Measurements from ENCODE around the gene B3GNT9. TPM values are rescaled to one million over a fixed set of nuclear protein-coding genes. Genes with fewer than 3 reads are reported as not detected.

The B3GNT9 gene
- total and polyA plus RNA-seq, 12 donors = 2.9 to 52.1 (median 19.6) TPM

GRCh38 chr16:67120025-67120424 is 30.8 kb downstream of the B3GNT9 start:
- peaks cover 0 to 44% of the 10 kb centered on the region in 2 donors for H3K36me3 ChIP-seq (replicated peaks in 1 of 2)
- H3K4me1 ChIP-seq (replicated peaks in 1 of 2) = no peaks in the 10 kb centered on the region
- no peaks in the 10 kb centered on the region for H3K27me3 ChIP-seq
- H3K4me3 ChIP-seq = no peak overlapping the region
- DNase-seq = no peak
- WGBS, 4 donors = 82 to 89% (median 84%) methylated on average over 5 of the region's 5 CpGs
- no peaks in the 10 kb centered on the region for H3K9me3 ChIP-seq (replicated peaks in 1 of 3)
- no peak overlapping the region for H3K27ac ChIP-seq
- TF ChIP-seq CTCF (IDR thresholded peaks at IDR 0.05) (no peak), POLR2A (IDR thresholded peaks at IDR 0.05) (no peak)
- intact Hi-C loops (cut with DNase I) = no loop called here

GRCh38 chr16:67117716-67118115 is 33.1 kb downstream of the B3GNT9 start:
- TF ChIP-seq POLR2A (IDR thresholded peaks at IDR 0.05) (no peak), CTCF (IDR thresholded peaks at IDR 0.05) (no peak)
- Histone ChIP-seq H3K27me3 (no peaks in the 10 kb centered on the region), H3K4me3 (no peak overlapping the region), H3K27ac (no peak overlapping the region), H3K4me1 (replicated peaks in 1 of 2) (no peaks in the 10 kb centered on the region), H3K36me3 (replicated peaks in 1 of 2) (peaks cover 0 to 27% of the 10 kb centered on the region in 2 donors), H3K9me3 (replicated peaks in 1 of 3) (no peaks in the 10 kb centered on the region)
- intact Hi-C loops (cut with DNase I) = no loop called here
- peak in 1 of 7 donors; percentile 31 for DNase-seq
- 93 to 96% (median 94%) methylated on average over 8 to 9 of the region's 9 CpGs for WGBS, 4 donors

- no peak overlapping the region for H3K4me3 ChIP-seq
- H3K27me3 ChIP-seq = no peaks in the 10 kb centered on the region
- H3K9me3 ChIP-seq (replicated peaks in 1 of 3) = no peaks in the 10 kb centered on the region
- H3K27ac ChIP-seq = peak overlapping the region in 1 of 5 donors; percentile 6
- peak in 1 of 7 donors; percentile 33 for DNase-seq
- no peak for TF ChIP-seq CTCF (IDR thresholded peaks at IDR 0.05)
- TF ChIP-seq POLR2A (IDR thresholded peaks at IDR 0.05) = no peak
- WGBS, 4 donors = 79 to 84% (median 84%) methylated on average over 13 of the region's 13 CpGs
- H3K4me1 ChIP-seq (replicated peaks in 1 of 2) = peaks cover 0 to 6% of the 10 kb centered on the region in 2 donors
- intact Hi-C loops (cut with DNase I) = no loop called here
- peaks cover 0 to 16% of the 10 kb centered on the region in 2 donors for H3K36me3 ChIP-seq (replicated peaks in 1 of 2)
These were observed 34.1 kb downstream of the B3GNT9 start for GRCh38 chr16:67116388-67117311.

- peaks cover 6 to 16% of the 10 kb centered on the region in 2 donors for H3K4me1 ChIP-seq (replicated peaks in 1 of 2)
- H3K27me3 ChIP-seq = no peaks in the 10 kb centered on the region
- DNase-seq = peak in 1 of 7 donors; percentile 31
- H3K27ac ChIP-seq = no peak overlapping the region
- no peaks in the 10 kb centered on the region for H3K9me3 ChIP-seq (replicated peaks in 1 of 3)
- intact Hi-C loops (cut with DNase I) = no loop called here
- WGBS, 4 donors = 81 to 92% (median 83%) methylated on average over 7 of the region's 7 CpGs
- no peak for TF ChIP-seq CTCF (IDR thresholded peaks at IDR 0.05)
- no peak for TF ChIP-seq POLR2A (IDR thresholded peaks at IDR 0.05)
- peaks cover 0 to 7% of the 10 kb centered on the region in 2 donors for H3K36me3 ChIP-seq (replicated peaks in 1 of 2)
- H3K4me3 ChIP-seq = no peak overlapping the region
These were observed 35.2 kb downstream of the B3GNT9 start for GRCh38 chr16:67115639-67116038.
